TTC549 (cell line): ENCODE measurements around the gene MAPRE3.
"Not testable (repeated sequence)": the region's sequence is repeated elsewhere in the genome, so short reads cannot be mapped to it uniquely, and the experiment has no call there.

Experiments
- FAIRE-seq: peaks from 2 replicates; lab custom pipeline; 2012; peaks lifted over from hg19 to GRCh38; lab: Jason Lieb, UNC

MAPRE3 gene

GRCh38 chr2:26970244-26970927, at the start of gene MAPRE3:
TSS of gene MAPRE3 (plus strand) at chr2:26970637. CDS start at chr2:27022219, 51,582 bp downstream.
- FAIRE-seq, result no peak

GRCh38 chr2:26921323-26921722, 49.1 kb upstream of the MAPRE3 start:
- FAIRE-seq, result no peak

GRCh38 chr2:26922405-26923188, 47.8 kb upstream of the MAPRE3 start:
- peak; percentile 63 for FAIRE-seq

GRCh38 chr2:26923189-26923466, 47.3 kb upstream of the MAPRE3 start:
- not testable (repeated sequence) for FAIRE-seq

- FAIRE-seq, result no peak
These were observed 45.7 kb upstream of the MAPRE3 start for GRCh38 chr2:26924731-26925099.

- FAIRE-seq, result no peak
These were observed 45.2 kb upstream of the MAPRE3 start for GRCh38 chr2:26925100-26925791.

- no peak for FAIRE-seq
These were observed 43.2 kb upstream of the MAPRE3 start for GRCh38 chr2:26927221-26927620.

GRCh38 chr2:26932974-26933373, 37.5 kb upstream of the MAPRE3 start:
- no peak for FAIRE-seq

GRCh38 chr2:26933431-26934334, 36.8 kb upstream of the MAPRE3 start:
- FAIRE-seq, result no peak

GRCh38 chr2:26934335-26934724, 36.1 kb upstream of the MAPRE3 start:
- no peak for FAIRE-seq

- no peak for FAIRE-seq
These were observed 35.5 kb upstream of the MAPRE3 start for GRCh38 chr2:26934985-26935384.

- FAIRE-seq, result no peak
These were observed 33.6 kb upstream of the MAPRE3 start for GRCh38 chr2:26936855-26937254.

- no peak for FAIRE-seq
These were observed 31.9 kb upstream of the MAPRE3 start for GRCh38 chr2:26938399-26939118.

GRCh38 chr2:26940001-26940400, 30.4 kb upstream of the MAPRE3 start:
- no peak for FAIRE-seq

- FAIRE-seq, result no peak
These were observed 29.0 kb upstream of the MAPRE3 start for GRCh38 chr2:26941486-26941885.

GRCh38 chr2:26942543-26943295, 27.7 kb upstream of the MAPRE3 start:
- FAIRE-seq, result peak; percentile 60

- FAIRE-seq, result no peak
These were observed 24.3 kb upstream of the MAPRE3 start for GRCh38 chr2:26945991-26946750.

GRCh38 chr2:26946841-26947784, 23.3 kb upstream of the MAPRE3 start:
- no peak for FAIRE-seq

- no peak for FAIRE-seq
These were observed 21.6 kb upstream of the MAPRE3 start for GRCh38 chr2:26948800-26949199.
